Chondrocyte (in vitro differentiated cells): ENCODE results near the gene CD99. TPM values are rescaled to one million over a fixed set of nuclear protein-coding genes. Genes with fewer than 3 reads are reported as not detected.
"Not testable (repeated sequence)": the region's sequence is repeated elsewhere in the genome, so short reads cannot be mapped to it uniquely, and the experiment has no call there.

ENCODE experiments used
- DNase-seq: peaks from one replicate; pipeline ENCODE4 v3.0.0; 2021; ENCODE audit warnings: mixed read lengths, low spot score
- H3K27ac Mint-ChIP-seq: one replicate; pipeline ENCODE4 v1.8.0; 2021; ENCODE audit warnings: mild to moderate bottlenecking, moderate library complexity, mixed read lengths; ENCODE audit not compliant: unreplicated experiment
- H3K27me3 Mint-ChIP-seq: 2 replicates; pipeline ENCODE4 v1.8.0; 2021; ENCODE audit warnings: low read depth, mixed read lengths
- H3K36me3 Mint-ChIP-seq: 2 replicates; pipeline ENCODE4 v1.8.0; 2021; ENCODE audit warnings: low read depth, mixed read lengths
- H3K4me1 Mint-ChIP-seq: 2 replicates; pipeline ENCODE4 v1.8.0; 2021; ENCODE audit warnings: low read depth, mild to moderate bottlenecking, mixed read lengths
- H3K4me3 Mint-ChIP-seq: one replicate; pipeline ENCODE4 v1.8.0; 2021; ENCODE audit warnings: mild to moderate bottlenecking, moderate library complexity, mixed read lengths; ENCODE audit not compliant: unreplicated experiment
- H3K9me3 Mint-ChIP-seq: 2 replicates; pipeline ENCODE4 v1.8.0; 2021; ENCODE audit warnings: low read depth, mixed read lengths
- total RNA-seq: library from RNA; stranded (reverse); gene quantifications from 3 replicates; pipeline ENCODE4 v1.2.1, GENCODE V29; 2021
- TF ChIP-seq, protein P1 (sequence below): fragments of 200-600 bp; sonication (generic); IDR thresholded peaks from 2 replicates; pipeline ENCODE4 v1.5.0; 2021; ENCODE audit warnings: antibody characterized with exemption, mild to moderate bottlenecking, moderate library complexity

CD99 gene
- total RNA-seq, 1 donor from 2014 or later: 570 TPM

DNA sequence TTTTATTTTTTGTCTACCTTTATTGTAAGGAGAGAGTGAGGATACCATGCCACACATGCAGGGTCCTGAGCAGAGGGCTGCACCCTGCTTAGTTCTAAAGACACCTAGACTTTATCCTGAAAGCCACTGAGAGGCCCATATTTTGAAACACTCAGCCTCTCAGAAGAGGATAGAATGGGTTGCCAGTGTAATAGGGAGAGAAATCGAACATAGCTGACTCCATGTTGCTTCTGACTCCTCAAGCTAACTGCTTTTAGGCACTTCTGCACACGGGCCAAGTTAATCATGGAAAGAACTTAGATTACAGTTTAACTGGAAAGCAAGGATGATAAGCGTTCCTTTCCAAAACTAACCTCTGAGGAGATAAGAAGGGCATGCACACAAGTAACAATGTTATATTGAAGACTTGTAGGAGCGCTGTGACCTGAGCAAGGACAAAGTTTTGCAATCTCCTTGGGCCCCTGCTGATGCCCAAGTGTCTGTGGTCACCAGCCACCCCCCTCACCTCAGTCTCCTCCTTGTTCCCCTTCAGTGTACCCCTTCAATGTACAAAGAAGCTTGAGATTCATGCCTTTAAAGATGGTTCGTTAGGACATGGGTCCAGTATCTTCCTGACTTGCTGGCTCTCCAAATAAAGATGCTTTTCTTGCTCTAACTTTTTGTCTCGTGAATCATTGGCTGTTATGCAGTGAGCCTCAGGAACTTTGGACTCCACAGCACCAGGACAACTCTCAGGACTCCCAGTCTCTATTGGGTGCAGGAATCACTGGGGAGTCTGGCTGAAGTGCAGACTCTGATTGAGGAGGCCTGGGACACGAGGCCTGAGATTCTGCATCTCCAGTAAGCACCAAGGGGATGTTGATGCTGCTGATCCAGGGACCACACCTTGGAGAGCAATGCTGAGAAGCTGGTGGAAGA, 25.4 kb upstream of the CD99 start:
- H3K27me3 Mint-ChIP-seq: no peaks in the 10 kb centered on the region
- H3K27ac Mint-ChIP-seq: no peak overlapping the region
- peaks cover 4% of the 10 kb centered on the region for H3K4me1 Mint-ChIP-seq
- TF ChIP-seq, protein P1, sequence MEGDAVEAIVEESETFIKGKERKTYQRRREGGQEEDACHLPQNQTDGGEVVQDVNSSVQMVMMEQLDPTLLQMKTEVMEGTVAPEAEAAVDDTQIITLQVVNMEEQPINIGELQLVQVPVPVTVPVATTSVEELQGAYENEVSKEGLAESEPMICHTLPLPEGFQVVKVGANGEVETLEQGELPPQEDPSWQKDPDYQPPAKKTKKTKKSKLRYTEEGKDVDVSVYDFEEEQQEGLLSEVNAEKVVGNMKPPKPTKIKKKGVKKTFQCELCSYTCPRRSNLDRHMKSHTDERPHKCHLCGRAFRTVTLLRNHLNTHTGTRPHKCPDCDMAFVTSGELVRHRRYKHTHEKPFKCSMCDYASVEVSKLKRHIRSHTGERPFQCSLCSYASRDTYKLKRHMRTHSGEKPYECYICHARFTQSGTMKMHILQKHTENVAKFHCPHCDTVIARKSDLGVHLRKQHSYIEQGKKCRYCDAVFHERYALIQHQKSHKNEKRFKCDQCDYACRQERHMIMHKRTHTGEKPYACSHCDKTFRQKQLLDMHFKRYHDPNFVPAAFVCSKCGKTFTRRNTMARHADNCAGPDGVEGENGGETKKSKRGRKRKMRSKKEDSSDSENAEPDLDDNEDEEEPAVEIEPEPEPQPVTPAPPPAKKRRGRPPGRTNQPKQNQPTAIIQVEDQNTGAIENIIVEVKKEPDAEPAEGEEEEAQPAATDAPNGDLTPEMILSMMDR: no peak
- DNase-seq: no peak
- H3K36me3 Mint-ChIP-seq: no peaks in the 10 kb centered on the region
- no peaks in the 10 kb centered on the region for H3K9me3 Mint-ChIP-seq
- H3K4me3 Mint-ChIP-seq: no peak overlapping the region

DNA sequence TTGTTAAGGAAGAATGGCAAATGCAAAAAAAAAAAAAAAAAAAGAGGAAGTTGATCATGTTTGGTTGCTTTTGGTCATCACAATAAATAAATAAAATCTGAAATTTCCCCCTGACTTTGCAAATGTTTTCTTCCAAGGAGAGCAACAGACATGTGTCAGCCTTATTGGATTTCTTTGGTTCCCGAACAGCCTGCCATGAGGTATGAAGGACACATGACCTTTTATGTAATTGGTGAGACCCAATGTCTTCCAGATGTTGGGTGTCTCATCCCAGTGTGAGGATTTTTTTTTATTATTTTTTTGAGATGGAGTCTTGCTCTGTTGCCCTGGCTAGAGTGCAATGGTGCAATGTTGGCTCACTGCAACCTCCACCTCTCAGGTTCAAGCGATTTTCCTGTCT, 24.6 kb upstream of the CD99 start:
- Mint-ChIP-seq H3K36me3 (no peaks in the 10 kb centered on the region), H3K27me3 (no peaks in the 10 kb centered on the region), H3K4me1 (peaks cover 4% of the 10 kb centered on the region), H3K4me3 (no peak overlapping the region), H3K9me3 (no peaks in the 10 kb centered on the region), H3K27ac (no peak overlapping the region)
- TF ChIP-seq, protein P1: no peak
- no peak for DNase-seq

DNA sequence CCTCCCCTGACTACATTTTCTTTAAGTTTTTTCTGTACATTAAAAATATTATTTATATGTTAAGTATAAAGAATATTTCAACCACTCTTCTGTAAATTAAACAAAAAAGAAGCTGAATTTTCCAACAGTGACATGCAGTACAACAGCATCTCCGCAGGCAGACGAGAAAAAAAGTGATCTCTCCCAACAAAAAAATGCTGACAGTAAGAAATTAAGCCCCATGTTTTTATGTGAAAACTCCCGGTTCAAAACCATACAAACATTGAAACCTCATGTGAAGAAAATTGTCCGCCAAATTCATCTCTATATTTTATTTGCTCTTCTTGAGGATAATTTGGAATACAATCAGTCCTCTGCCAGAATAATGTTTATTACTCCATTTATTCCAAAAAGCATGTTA, 20.1 kb upstream of the CD99 start:
- no peaks in the 10 kb centered on the region for H3K36me3 Mint-ChIP-seq
- no peak for DNase-seq
- H3K4me3 Mint-ChIP-seq: no peak overlapping the region
- H3K27me3 Mint-ChIP-seq: no peaks in the 10 kb centered on the region
- H3K9me3 Mint-ChIP-seq: no peaks in the 10 kb centered on the region
- TF ChIP-seq, protein P1: no peak
- no peaks in the 10 kb centered on the region for H3K4me1 Mint-ChIP-seq
- no peak overlapping the region for H3K27ac Mint-ChIP-seq

DNA sequence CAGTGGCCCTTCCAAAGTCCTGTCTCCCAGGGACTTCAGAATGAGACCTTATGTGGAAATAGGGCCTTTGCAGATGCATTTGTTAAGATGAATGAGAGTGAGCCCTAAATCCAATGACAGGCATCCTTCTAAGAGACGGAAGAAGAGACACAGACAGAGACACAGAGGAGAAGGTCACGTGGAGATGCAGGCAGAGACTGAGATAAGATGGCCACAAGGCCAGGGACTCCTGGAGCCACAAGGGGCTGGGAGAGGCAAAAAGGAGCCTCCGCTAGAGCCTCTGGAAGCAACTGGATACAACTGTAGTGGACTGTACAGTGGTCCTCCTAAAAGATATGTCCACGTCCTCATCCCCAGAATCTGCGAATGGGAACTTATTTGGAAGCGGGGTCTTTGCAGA, 19.0 kb upstream of the CD99 start:
- Mint-ChIP-seq H3K9me3 (no peaks in the 10 kb centered on the region), H3K4me3 (no peak overlapping the region), H3K27ac (no peak overlapping the region), H3K36me3 (no peaks in the 10 kb centered on the region), H3K4me1 (peaks cover 4% of the 10 kb centered on the region), H3K27me3 (no peaks in the 10 kb centered on the region)
- no peak for DNase-seq
- TF ChIP-seq, protein P1: no peak

GRCh38 chrX:2673611-2674010, 17.5 kb upstream of the CD99 start:
- H3K9me3 Mint-ChIP-seq: no peaks in the 10 kb centered on the region
- TF ChIP-seq, protein P1: no peak

DNA sequence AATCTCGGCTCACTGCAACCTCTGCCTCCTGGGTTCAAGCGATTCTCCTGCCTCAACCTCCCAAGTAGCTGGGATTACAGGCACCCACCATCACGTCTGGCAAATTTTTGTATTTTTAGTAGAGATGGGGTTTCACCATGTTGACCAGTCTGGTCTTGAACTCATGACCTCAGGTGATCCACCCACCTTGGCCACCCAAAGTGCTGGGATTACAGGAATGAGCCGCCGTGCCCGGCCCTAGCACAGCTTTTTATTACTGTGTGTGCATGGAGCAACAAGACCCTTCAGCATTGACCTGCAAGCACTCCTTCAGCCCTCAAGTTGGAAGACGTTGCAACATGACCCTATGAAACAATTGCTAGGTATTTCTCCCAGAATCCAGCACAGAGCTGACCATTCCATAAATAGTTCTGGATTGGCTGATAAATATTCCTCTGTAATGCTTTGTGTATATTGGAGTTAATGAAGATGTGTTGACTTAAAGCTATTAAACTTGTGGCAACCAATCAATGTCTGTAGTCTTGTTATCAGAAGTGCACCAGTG, 15.4 kb upstream of the CD99 start:
- not testable (repeated sequence) for H3K27me3 Mint-ChIP-seq, H3K36me3 Mint-ChIP-seq, H3K4me3 Mint-ChIP-seq, H3K9me3 Mint-ChIP-seq, H3K27ac Mint-ChIP-seq
- H3K4me1 Mint-ChIP-seq: peaks cover 28% of the 10 kb centered on the region
- DNase-seq: peak; percentile 57

More at GRCh38 chrX:2673611-2674010, 17.5 kb upstream of the CD99 start:
- peak; percentile 59 for DNase-seq
- Mint-ChIP-seq H3K27me3 (no peaks in the 10 kb centered on the region), H3K4me1 (peaks cover 19% of the 10 kb centered on the region), H3K4me3 (no peak overlapping the region), H3K36me3 (no peaks in the 10 kb centered on the region), H3K27ac (no peak overlapping the region)
